IPS-18c (cell line): Measurements from ENCODE around the gene PTGES2.
A peak's percentile ranks its signal among the peaks of the same experiment; 100 is the strongest.

Experiments
- H3K4me3 ChIP-seq: 2 replicates; pipeline ENCODE4 v1.7.0; 2013; ENCODE audit warnings: low read depth, mild to moderate bottlenecking, low read length, moderate library complexity; ENCODE audit not compliant: insufficient read depth
- H3K9me3 ChIP-seq: one replicate; pipeline ENCODE4 v1.6.1; 2013; ENCODE audit warnings: mild to moderate bottlenecking, low read length, moderate library complexity; ENCODE audit not compliant: control insufficient read depth, insufficient read depth

PTGES2 gene

DNA sequence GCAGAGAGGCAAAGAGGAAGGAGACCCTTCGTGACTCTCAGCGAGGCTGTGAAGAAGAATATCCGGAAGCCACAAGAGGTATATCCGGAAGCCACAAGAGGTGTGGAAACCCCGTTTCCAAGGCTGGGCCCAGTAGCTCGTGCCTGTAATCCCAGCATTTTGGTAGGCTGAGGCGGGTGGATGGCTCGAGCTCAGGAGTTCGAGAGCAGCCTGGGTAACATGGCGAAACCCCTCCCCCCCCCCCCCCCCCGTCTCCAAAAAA lies 31.9 kb upstream of the PTGES2 start:
- Histone ChIP-seq H3K9me3 (no peaks in the 10 kb centered on the region), H3K4me3 (peak overlapping the region; percentile 26; the same call in 1 of the 2 replicates)

GRCh38 chr9:128155736-128156500 lies 28.4 kb upstream of the PTGES2 start:
- Histone ChIP-seq H3K9me3 (no peaks in the 10 kb centered on the region), H3K4me3 (no peak overlapping the region)

GRCh38 chr9:128153947-128154695 lies 26.6 kb upstream of the PTGES2 start:
- Histone ChIP-seq H3K9me3 (no peaks in the 10 kb centered on the region), H3K4me3 (no peak overlapping the region)

- no peaks in the 10 kb centered on the region for H3K9me3 ChIP-seq
- H3K4me3 ChIP-seq = no peak overlapping the region
Observed at GRCh38 chr9:128153060-128153946, 25.8 kb upstream of the PTGES2 start.

- no peaks in the 10 kb centered on the region for H3K9me3 ChIP-seq
- no peak overlapping the region for H3K4me3 ChIP-seq
Observed at GRCh38 chr9:128152133-128153059, 24.9 kb upstream of the PTGES2 start.

- no peak overlapping the region for H3K4me3 ChIP-seq
- H3K9me3 ChIP-seq = no peaks in the 10 kb centered on the region
Observed at GRCh38 chr9:128151309-128152132, 24.0 kb upstream of the PTGES2 start.

DNA sequence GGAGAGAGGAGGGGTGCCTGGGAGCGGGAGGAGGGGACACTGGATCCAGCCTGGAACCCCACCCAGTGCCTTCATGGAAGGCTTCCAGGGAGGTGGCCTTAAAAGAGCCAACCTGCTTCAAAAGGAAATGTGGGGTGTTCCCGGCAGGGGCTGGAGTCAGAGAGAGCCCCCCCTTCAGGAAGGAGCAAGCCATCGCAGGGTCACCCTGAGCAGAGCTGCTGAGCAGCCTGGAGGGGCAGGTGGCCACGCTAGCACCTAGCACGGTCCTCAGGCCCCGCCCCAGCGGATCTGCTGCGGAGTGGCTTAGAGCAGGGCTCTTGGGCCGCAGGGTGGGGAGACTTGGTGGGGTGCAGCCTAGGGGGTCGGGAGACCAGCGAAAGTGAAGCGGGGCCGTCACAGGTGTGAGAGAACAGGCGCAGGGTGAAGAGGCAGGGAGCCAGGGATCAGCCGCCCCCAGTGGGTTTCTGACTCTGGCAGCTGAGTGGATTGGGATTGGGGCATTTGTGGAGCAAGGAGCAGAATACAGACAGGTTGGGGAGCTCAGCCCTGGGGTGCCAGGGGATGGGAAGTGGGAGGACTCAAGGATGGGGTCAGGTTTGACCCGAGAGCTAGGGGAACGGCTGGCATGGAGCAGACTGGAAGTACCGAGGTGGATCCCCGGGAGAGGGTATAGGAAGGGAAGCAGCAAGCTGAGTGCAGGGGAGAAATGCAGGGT lies 23.2 kb upstream of the PTGES2 start:
- Histone ChIP-seq H3K4me3 (no peak overlapping the region), H3K9me3 (no peaks in the 10 kb centered on the region)

DNA sequence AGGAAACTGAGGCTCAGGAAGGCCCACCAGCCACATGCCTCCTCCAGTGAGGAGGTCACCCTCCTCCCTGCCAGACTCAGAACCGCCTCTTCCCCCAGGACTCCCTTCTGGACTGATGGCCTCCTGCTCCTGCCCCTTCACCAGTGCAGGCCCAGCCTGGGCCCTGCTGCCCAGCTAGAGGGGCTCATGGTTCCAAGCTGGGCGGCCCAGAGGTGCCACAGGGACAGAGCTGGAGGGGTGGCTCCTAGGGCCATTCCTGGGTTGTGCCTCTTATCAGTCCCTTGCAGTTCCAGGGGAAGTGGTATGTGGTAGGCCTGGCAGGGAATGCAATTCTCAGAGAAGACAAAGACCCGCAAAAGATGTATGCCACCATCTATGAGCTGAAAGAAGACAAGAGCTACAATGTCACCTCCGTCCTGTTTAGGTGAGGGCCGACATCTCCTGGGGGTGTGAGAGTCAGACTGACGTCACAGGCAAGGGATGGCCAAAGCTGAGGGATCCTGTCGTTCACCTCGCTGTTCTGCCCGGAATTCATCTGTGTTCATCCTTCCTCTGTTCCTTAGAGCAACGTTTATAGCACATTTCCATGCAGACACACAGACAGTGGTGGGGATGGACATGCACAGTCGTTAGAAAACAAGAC lies 22.5 kb upstream of the PTGES2 start:
- Histone ChIP-seq H3K4me3 (no peak overlapping the region), H3K9me3 (no peaks in the 10 kb centered on the region)

DNA sequence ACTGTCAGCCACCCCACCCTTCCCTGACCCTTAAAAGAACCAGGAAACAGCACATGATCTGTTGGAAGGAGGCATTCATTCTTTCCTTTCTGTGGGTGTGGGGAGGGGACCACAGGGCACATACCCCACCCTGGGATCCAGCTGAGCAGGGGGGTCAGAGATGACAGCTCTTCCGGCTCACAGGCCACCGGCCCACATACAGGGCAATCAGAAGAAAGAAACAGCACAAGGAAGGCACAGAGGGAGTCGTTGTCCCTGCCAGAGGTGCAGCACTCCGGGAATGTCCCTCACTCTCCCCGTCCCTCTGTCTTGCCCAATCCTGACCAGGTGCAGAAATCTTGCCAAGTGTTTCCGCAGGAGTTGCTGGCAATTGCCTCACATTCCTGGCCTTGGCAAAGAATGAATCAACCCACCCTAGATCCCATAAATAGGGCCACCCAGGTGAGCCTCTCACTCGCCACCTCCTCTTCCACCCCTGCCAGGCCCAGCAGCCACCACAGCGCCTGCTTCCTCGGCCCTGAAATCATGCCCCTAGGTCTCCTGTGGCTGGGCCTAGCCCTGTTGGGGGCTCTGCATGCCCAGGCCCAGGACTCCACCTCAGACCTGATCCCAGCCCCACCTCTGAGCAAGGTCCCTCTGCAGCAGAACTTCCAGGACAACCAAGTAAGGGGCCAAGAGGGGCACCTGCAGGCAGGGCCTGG lies 21.6 kb upstream of the PTGES2 start, which contains the start of gene LCN2:
TSS of gene LCN2 (plus strand) at position 453 of the 701 bp plus-strand sequence. CDS start at position 526, 73 bp downstream.
- no peak within 1 kb of the TSS for H3K4me3 ChIP-seq
- no peaks in the 10 kb centered on the region for H3K9me3 ChIP-seq

DNA sequence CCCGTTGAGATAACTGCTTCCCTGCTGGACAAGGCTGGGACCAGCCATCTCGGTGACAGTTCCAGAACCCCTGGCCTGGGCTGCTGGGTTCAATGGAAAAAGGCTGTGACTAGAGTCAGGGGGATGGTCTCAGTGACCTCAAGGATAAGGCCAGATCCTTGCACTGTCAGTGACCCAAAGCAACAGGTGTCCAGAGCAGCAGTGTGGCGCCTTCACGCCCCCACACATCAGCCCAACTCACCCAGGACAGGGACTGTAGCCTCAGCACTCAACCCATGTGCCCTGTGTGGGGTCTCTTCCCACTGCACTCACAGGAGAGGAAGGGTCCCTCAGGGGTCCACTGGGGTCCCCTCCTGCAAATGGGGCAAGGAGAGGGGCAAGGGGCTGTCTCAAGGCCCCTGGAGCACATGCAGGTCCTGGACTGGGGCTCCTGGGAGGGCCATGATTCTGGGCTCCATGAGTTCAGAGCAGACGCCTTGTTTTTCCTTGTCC lies 21.0 kb upstream of the PTGES2 start:
- H3K4me3 ChIP-seq = no peak overlapping the region
- H3K9me3 ChIP-seq = no peaks in the 10 kb centered on the region

DNA sequence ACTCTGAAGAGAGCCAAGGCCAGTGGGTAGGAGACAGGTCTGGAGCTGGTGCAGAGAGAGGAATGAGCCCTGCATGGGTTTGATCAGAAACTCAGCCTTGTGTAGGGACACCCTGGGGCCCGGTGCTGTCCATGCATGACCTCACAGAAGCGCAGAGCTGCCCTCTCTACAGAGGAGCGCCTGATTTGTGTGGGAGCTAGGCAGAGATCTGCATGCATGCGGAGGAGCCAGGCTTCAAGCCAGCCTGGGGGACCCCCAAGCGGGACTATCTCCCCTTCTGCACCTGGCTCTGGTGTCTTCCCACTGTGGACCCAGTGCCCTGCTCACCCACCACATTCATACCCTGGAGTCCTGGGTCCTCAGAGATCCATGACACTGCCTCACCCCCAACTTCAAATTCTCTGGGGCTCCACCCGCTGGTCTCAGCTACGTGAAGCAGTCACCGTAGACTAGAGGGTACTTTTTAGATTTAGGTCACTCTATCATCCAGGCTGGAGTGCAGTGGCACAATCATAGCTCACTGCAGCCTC lies 19.1 kb upstream of the PTGES2 start:
- H3K4me3 ChIP-seq = no peak overlapping the region

GRCh38 chr9:128145951-128146351 lies 18.4 kb upstream of the PTGES2 start:
- Histone ChIP-seq H3K4me3 (no peak overlapping the region), H3K9me3 (no peaks in the 10 kb centered on the region)

More for the DNA sequence above, 19.1 kb upstream of the PTGES2 start:
- H3K9me3 ChIP-seq = no peaks in the 10 kb centered on the region

DNA sequence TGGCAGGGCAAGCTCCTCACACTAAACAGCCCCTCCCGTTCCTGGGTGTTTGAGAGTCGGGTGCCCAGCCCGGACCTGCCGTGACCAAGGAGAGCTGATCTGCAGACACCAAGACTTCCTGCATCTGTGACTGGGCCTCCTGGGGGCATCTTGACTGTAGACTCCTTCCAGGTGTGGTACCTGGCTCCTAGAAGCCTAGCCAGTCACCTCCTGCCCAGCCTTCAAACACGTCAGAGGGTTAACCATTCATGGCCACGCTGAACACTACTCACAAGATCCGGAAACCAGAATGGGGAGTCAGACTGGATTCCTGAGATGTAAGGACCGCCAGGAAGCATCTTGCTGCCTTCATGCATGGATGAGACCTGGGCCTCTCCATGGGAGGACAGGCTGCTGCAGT lies 18.0 kb upstream of the PTGES2 start:
- Histone ChIP-seq H3K4me3 (no peak overlapping the region), H3K9me3 (no peaks in the 10 kb centered on the region)
